ENCODE measurements around the gene RAP1GAP.
A peak's percentile ranks its signal among the peaks of the same experiment; 100 is the strongest.

Gene RAP1GAP

DNA sequence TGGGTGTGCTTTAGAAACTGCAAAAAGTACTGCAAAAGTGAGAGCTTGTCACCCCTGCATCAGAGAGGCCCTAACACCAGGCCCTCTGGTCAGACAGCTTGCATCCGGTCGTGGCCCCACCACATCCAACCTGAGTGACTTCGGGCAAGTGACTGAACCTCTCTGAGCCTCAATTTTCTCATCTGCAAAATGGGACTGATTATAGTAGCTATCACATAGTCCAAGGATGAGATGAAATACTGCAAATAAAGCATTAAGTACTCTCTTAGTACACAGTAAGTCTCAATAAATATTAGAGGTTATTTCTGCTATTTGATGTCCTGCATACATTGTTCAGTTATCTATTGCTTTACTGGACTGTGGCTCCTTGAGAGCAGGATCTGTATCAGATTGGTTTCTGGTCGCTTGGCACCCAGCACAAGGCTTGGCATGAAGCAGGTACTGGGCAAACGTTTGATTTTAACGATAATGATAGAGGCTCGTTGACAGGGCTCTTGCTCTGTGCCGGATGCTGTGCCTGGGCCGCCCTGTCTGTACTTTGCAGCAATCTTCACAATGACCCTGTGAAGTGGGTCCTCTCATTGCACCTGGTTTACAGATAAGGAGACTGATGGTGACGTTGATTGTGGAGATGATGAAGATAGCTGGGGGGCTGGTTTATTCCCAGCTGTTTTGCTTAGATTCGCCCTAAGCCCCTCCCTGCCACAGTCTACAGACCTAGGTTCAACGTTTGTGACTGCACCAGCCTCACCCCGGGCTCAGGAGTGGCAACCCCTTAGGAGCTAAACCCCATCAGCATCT lies 43.6 kb downstream of the RAP1GAP start:
- no peak for DNase-seq (ENCODE audit: low read depth)

DNA sequence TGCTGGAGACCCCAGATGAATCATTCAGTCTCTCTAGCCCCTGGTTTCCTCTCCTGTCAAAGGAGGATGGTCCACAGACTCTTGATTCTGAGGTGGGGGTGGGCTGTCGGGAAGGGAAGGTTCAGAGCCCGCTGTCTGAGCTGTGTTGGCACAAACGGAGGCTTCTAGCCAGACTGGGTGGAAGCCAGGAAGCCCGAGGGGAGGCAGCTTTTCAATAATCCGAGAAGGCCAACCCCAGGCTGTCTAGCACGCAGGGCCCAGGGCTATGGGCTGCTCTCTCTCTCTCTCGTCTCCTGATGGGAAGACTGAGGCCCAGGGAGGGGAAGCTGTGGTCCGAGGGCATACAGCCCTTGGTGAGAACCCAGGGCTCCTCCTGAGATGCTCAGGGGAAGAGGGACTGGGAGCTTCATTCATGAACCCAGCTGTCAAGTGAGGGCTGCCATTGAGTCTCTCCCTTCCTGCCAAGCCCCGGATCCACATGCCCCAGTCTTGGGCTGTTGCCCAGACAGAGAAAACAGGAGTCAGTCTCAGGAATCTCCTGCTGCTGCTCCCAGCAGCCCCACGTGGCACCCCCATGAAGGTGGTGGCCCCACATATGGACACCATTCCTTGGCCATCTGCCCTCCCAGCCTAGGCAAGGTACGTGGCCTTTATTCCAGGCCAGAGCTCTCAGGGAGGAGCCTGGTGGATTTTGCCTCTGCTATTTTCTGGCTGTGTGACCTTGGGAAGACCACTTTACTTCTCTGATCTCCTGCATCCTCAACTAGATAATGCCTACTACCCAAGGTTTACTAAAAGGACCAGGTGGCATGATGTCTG lies 44.4 kb downstream of the RAP1GAP start:
- DNase-seq (ENCODE audit: low read depth), result no peak

DNA sequence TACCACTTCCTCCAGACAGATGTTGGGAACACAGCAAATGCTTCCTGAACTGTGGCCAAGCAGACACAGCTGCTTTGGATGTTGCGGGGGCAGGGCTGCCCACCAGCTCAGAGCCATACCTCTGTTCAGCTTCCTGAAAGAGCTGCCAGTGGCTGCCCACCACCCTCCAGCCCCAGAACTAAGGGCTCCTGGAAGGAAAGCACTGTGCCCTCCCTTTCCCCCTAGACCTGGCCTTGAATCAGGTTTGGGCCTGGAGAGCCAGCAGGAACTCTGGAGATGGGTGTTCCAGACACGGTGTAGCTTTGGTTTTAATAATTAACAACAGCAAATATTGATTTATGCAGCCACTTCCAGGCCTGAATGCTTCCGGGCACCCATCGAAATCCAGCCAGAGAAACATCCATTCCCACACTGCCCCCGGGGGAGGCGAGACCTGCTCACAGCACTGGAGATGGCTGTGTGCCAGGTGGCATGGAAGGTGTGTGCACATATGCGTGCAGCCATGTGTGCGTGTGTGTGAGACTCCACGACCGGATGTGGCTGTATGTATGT lies 45.7 kb downstream of the RAP1GAP start:
- no peak for DNase-seq (ENCODE audit: low read depth)

DNA sequence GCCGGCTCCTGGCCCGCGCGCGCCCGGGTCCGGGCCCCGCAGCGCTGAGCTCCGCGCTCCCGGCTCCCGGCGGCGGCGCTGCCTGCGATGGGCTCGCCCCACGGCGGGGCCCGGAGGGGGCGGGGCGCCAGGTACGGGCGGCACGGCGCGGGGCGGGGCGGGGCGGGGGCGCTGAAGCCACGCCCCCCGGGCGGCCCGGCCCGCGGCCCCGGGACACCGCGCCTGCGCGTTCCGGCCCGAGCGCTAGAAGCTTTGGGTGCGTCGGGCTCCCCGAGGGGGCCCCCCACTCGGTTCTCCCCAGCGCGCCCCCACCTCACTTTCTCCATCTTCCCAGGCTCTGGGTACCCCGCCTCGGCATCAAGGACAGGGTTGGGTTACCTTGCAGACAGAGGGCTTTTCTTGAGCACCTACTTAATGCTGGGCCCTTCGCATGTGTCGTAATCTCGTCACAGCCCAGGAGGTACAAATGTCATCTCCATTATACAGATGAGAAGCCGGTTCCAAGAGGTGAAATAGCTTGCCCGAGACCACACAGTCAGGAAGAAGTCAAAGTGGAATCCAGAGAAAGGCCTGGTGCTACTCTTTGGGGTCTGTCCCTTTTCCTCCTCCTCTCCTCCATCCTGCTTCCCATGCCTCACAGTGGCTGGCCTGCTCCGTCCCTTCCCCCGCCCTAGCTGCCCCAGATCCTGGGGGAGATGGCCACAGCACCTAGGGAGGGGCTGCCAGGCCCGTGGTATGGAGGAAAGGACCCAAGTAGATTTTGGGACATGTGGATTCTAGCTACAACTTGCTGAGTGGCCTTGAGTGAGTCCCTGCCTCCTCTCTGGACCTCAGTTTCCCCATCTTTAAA lies 46.5 kb downstream of the RAP1GAP start:
- peak; percentile 60 for DNase-seq (ENCODE audit: low read depth)

DNA sequence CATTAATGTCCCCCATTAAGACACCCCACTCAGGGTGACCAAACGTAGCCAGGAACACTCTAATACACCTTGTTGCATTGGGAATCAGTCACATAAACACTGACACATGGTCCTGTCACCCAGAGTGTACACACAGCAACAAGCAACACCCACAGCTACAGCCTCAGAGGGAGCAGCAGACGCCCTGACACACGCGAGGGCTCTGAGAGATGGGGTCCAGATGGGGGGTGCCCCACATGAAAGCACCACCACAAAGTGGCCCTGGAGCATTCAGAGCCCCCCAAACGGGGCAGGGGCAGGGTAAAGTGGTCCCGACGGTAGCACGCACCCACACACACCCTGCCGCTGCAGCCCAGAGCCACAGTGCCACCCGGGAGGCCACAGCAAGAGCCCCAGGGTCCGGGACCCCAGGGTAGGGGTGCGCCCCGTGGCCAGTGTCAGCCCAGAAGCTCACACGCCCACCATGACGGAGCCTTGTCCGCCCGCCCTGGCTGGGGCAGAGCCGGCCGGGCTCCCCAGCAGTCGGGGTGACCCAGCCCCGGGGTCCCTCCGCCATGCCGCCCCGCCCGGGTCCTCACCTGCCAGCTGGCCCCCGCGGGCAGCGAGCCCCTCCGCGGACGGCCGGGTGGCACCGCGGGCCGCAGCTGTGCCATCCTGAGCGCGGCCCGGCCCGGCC lies 47.3 kb downstream of the RAP1GAP start:
- no peak for DNase-seq (ENCODE audit: low read depth)

DNA sequence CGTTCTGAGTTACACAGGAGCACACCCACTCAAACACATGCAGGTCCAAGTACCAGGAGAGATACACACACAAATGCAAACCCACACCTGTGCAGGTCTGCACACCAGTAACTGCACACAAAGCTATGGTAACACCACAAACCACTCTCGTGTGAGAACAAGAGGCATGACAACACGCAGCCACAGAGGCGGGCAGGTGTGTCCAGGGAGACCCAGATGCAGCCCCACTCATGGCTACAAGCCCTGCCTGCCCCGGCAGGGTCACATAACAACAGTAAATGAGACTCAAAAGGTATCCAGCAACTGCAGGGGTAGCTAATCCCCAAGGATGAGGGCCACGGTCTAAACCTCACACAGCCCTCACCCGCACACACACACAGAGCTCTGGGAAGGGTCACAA lies 48.1 kb downstream of the RAP1GAP start:
- DNase-seq (ENCODE audit: low read depth), result no peak

DNA sequence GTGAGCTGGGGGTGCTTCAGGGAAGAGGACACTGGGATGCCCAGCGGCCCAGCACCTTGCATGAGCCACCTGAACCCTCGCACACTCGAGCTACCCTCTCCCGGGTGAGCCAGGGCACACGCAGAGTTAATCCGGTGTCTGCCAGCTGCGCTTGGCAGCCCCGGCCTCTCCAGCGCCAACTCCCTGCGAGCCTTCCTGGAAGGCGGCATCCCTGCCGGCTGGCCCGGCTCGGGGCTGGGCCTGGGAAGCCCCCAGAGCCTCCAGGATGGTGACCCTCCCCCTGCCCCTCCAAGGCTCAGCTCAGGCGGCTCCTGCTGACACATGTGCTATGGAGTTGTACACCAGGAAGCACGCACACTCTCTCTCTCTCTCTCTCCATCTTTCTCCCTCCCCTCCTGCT lies 48.7 kb downstream of the RAP1GAP start:
- DNase-seq (ENCODE audit: low read depth), result no peak

DNA sequence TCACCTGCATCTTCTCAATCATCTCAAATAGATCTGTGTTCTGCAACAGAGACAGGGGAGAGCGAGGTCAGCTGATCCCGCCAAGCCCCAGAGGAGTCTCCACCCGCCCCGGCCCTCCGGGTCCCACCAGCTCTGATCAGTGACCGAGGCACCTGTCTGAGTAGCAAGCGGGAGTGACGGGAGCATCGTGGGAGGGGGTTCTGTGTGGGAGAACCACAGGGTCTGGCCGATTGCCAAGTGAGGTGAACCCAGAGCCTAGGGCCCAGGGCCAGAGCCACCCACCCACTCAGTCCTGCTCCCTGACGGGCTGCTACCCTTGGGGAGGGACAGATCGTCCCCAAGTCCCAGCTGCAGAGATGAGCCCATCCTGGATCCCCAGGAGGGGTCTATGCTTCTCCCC lies 49.1 kb downstream of the RAP1GAP start:
- DNase-seq (ENCODE audit: low read depth), result no peak

DNA sequence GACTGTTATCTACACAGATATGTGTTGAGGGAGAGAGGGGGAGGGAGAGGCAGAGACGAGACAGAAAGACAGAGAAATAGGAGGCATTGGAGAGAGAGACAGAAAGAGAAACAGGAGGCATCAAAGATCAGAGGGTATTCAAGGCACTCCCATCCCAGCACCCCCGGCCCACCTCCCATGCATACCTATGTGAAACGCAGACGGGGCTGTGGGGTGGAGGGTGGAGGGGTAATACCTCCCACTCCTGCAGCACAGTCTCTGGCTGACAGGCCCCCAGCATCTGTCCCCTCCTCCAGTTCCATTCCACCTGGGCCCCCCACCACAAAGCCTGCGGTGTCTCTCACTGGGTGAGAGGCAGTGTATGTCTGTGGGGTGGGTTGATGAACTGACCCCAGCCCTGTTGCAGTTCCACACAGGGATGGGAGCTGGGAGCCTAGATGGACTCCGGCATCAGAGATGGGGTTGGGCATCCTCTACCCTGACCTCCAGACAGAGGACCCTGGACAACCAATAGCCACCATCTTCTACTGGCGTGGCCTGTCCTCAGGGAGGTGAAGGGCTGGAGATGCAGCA lies 49.7 kb downstream of the RAP1GAP start:
- DNase-seq (ENCODE audit: low read depth), result no peak

DNA sequence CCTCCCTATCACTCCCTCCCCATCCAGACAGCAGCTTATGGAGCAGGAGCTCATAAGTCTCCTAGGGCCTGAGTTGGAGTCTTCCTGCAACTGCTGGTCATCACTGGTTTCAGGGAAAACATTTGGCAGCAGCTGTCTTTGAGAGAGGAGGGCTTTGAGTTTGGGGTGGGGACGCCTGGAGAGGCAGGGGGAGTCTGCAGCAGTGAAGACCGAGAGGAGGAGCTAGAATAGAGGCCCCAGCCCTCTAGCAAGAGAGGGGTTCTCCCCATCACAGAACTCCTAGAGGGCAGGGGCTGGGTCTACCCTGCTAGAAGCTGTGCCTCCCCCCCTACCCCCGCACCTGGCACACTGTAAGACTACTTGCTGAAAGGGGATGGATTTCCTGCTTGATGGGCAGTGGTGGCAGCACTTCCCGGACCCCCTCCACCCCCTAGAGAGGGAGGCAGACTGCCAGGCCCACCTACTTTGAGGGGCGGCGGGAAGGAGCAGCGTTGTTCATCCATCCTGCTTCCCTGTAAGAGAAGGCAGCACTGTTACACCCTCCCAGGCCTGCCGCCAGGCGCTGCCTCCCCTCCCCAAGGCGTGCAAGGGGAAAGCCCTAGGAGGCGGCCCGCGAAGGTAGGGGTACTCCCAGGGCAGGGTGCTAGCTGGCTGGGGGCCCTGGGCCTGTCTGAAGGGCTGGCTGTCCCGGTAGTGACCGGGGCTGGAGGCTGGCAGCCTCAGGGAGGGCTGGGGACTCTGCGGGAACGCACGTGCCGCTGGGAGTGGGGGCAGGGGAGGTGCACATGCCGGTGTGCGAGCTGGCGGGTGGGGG lies 50.4 kb downstream of the RAP1GAP start:
- no peak for DNase-seq (ENCODE audit: low read depth)

DNA sequence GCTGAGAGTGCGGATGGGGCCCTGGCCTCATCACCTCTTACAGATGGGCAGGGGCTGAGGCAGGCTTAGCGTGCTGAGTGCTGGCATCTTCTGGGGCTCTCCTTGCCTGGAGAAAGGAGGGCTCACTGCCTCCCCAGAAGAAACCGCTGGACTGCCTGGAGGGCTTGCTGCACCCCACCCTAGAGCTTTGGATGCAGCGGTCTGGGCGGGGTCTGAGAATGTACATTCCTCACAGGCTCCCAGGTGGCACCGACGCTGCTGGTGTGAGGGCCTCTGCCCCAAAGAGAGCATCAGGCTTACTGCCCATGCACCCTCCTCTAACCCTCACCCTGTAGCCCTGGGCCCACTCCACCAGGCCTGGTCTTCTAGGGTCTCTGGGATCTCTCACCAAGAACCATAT lies 51.1 kb downstream of the RAP1GAP start:
- no peak for DNase-seq (ENCODE audit: low read depth)

DNA sequence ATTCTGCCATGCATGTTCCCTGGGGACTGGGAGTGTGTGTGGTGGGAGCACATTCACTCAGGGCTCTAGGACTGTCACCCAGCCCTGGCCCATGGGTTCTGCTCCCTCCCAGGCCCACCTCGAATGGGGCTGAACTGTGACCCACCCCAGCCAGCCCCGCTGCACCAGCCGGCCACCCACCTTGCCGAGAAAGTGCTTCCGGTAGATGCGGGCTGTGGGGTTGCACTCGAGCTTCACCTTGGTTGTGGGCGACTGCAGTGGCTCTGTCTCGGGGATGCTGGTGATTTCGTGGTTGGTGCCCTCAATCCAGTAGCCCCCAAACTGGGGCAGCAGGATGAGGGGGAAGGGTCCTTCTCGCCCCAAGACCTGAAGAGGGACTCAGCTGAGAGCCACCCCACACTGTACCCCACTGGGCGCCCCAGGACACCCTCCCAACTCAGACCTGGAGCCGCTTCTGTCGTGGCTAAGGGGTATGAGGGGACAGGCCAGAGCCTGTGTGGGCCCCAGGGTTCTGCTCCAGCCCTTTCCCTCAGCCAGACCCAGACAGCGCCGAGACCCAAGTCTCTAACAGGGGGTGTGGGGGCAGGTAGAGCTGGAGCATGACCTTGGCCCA lies 51.9 kb downstream of the RAP1GAP start:
- no peak for DNase-seq (ENCODE audit: low read depth)

DNA sequence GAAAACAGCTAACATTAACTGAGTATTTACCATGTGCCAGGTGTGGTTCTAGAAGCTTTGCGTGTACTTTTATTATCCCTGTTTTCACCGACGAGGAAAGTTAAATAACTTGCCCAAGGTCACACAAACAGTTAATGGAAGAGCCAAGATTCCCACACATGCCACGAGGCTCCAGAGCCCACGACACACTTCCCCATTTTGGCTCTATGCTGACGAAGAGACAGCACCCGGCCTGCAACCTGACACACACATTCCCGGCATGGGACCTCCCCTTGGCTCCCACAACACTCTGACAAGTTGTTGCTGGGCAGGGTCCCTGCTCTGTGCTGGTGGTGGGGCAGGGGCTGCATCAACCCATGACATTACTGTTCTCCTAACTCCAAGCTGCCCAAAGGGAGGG lies 52.8 kb downstream of the RAP1GAP start:
- no peak for DNase-seq (ENCODE audit: low read depth)

DNA sequence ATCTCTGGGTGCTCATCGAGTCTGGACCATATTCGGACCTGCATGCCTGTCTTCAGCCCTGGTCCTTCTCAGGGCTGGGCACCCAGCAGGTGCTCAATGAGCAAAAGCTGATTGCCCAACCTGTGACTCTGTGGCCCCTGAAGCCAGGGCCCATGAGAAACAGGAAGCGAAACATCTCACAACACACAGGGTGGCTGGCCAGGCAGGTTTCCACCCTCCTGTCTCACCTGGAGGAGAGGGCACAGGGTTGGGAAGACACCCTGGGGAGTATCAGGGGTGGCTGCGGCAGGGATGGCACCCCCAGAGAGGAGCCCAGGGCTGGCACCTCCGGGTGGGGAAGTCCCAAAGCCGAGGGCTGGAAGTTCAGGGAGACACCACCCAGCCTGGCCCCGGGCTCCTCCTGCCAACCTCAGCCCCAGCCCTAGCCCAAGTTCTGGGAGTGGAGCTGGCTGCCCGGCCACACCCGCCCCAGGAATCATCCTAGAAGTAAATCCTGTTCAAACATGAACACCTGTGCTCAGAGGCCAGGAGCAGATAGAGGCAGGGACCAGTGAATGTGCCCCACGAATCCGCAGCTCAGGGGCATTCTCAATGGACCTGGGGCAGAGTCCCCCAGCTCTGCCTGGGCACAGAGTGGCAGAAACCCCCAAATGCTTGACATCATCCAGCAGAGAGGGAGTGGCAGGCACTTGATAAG lies 54.6 kb downstream of the RAP1GAP start:
- no peak for DNase-seq (ENCODE audit: low read depth)

DNA sequence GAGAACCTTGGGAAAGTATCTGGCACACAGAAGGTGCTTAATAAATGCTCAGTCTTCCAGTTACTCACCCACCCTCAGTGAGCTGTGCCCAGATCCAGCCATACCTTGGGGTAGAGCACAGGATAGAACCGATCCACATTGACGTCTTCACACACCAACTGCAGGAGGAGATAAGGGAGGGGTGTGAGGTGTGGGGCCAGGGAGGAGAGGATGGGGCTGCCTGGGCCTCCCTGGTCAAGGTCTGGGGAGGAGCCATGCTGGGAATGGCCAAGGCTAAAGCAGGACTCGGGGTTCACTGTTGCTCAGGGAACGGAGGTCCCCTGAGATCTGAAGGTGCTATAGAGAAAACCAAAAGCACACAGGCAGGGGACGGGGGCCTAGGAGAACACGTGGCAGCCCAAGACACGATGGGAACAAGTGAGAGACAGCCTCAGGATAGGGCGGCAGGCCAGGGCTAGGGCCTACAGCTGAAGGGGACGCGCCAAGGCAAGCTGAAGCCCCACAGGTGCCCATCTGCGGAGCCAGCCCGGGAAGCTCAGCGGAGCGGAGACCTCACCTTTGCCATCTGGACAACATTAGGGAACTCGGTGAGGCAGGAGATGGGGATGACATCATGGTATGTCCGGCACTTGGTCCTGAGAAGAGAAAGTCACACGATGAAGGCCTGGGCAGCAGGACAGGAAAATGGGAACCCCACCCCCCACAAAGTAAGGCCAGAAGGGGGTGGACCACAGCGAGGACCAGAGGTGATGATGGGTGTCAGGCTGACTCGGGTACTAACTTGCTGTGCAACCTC lies 55.9 kb downstream of the RAP1GAP start:
- DNase-seq (ENCODE audit: low read depth), result no peak

DNA sequence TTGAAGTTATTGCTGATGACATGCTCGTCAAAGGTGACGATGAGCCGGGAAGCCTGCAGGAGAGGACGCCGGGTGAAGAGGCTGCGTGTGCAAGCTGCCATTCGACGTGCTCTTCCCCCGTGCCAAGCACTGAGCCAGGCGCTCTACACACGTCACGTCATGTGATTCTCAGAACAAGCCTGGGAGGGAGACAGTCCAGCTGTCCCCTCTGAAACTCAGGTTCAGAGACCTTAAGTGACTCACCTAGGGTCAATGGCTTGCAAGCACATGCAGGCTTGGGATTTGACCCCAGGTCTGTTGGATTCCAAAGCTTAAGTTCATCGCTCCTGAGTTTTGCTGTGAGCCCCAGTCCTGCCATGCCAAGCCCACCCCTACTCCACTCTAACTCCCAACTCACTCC lies 57.1 kb downstream of the RAP1GAP start:
- no peak for DNase-seq (ENCODE audit: low read depth)

DNA sequence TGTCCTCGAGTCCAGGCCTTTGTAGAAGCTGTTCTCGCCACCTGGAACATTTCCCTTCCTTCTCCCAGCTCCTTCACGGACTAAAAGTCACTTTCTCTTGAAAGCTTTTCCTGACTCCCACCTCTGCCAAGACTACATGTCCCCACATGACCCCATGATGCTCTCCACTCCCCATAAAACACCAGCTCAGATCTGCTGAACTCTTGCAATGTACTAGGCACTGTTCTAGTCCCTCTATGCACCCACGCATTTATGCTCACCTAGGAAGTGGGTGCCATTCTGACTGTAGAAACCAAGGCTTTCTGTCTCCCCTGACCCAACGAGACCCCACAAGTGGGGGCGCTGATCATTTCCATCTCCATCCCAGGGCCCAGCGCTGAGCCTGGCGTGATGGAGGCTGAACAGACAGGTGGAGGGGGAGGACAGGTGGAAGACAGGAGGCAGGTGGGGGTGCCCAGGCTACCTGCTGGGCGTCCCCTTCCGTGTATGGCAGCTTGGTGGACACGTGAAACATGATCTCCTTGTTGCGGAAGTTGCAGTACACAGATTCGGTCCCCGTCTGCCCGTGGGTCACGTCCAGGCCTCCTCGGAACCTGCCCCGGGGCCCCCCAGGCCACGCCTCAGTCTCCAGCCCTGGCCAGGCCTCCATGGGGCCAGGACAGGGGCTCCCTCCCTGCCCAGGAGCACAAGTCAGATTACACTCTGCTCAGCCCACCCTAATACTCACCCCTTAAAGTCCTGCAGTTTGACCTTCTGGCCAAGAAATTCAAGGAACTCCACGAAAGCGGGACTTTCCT lies 58.0 kb downstream of the RAP1GAP start:
- no peak for DNase-seq (ENCODE audit: low read depth)

DNA sequence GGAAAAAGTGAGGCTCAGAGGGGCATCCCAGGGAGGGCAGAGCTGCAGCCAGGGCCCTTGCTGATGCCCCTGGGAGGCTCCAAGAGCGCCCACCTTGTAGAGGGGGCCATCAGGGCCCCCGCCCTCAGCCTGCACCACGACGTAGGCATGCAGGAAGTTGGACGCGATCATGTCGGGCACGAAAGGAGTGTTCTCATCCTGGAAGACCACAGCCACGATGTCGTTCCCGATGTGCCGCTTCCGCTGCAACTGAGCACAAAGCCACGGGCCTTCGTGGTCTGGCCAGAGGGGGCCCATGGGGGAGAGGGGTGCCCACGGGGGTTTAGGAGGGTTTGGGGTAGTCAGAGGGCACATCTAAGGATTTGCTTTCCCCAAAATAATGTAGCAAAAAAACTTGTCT lies 59.1 kb downstream of the RAP1GAP start:
- no peak for DNase-seq (ENCODE audit: low read depth)

Data from activated T-cell treated with anti-CD3 and anti-CD28 coated beads for 48 hours (primary cell).